NCI-H187 (cell line): ENCODE data around the gene KRTAP10-9.
"Not testable (repeated sequence)": the region's sequence is repeated elsewhere in the genome, so short reads cannot be mapped to it uniquely, and the experiment has no call there.

ENCODE experiments used
- DNase-seq, 2 experiments: peaks; one replicate each; lab custom pipeline; 2025; lab: John Stamatoyannopoulos, UW

KRTAP10-9 gene

GRCh38 chr21:44615466-44615865 lies 11.4 kb upstream of the KRTAP10-9 start:
- DNase-seq: no peak

- no peak for DNase-seq
These were observed 10.8 kb upstream of the KRTAP10-9 start for GRCh38 chr21:44615911-44616590.

- DNase-seq: no peak
These were observed 10.3 kb upstream of the KRTAP10-9 start for GRCh38 chr21:44616591-44616926.

- DNase-seq: no peak
These were observed 9.8 kb upstream of the KRTAP10-9 start for GRCh38 chr21:44617071-44617501.

GRCh38 chr21:44618504-44618903 lies 8.4 kb upstream of the KRTAP10-9 start:
- no peak for DNase-seq

GRCh38 chr21:44618909-44619308 lies 8.0 kb upstream of the KRTAP10-9 start:
- DNase-seq: no peak

GRCh38 chr21:44619886-44620285 lies 7.0 kb upstream of the KRTAP10-9 start:
- no peak for DNase-seq

GRCh38 chr21:44623575-44623974 lies 3.3 kb upstream of the KRTAP10-9 start:
- no peak for DNase-seq

- no peak for DNase-seq
These were observed 1.1 kb upstream of the KRTAP10-9 start for GRCh38 chr21:44625756-44626155.

- DNase-seq: no peak
These were observed 631 bp upstream of the KRTAP10-9 start for GRCh38 chr21:44626262-44626661.

- DNase-seq: not testable (repeated sequence)
These were observed 409 bp downstream of the KRTAP10-9 start for GRCh38 chr21:44627181-44627822.

- not testable (repeated sequence) for DNase-seq
These were observed 939 bp downstream of the KRTAP10-9 start for GRCh38 chr21:44627831-44628233.

- no peak for DNase-seq
These were observed 2.0 kb downstream of the KRTAP10-9 start for GRCh38 chr21:44628707-44629391.

- DNase-seq: no peak
These were observed 3.5 kb downstream of the KRTAP10-9 start for GRCh38 chr21:44630440-44630839.

- DNase-seq: no peak
These were observed 5.2 kb downstream of the KRTAP10-9 start for GRCh38 chr21:44632067-44632466.

GRCh38 chr21:44636209-44637017 lies 9.5 kb downstream of the KRTAP10-9 start:
- no peak for DNase-seq

- DNase-seq: no peak
These were observed 10.3 kb downstream of the KRTAP10-9 start, which contains the start of gene KRTAP10-10 for GRCh38 chr21:44637018-44637850. TSS of gene KRTAP10-10 (plus strand) at chr21:44637356. CDS start at chr21:44637418, 62 bp downstream.

GRCh38 chr21:44637851-44638348 lies 11.0 kb downstream of the KRTAP10-9 start:
- DNase-seq: not testable (repeated sequence)

GRCh38 chr21:44638506-44639330 lies 11.8 kb downstream of the KRTAP10-9 start:
- not testable (repeated sequence) for DNase-seq

GRCh38 chr21:44639331-44639655 lies 12.4 kb downstream of the KRTAP10-9 start:
- no peak for DNase-seq
